Body of pancreas (tissue), 4 donors: ENCODE measurements around the gene ACOT7.

ENCODE experiments used
- CTCF ChIP-seq, 7 experiments: fragments of 450-650 bp in 4 of 7; fragments of 200-600 bp in 3 of 7; sonication (generic) in 3 of 7; IDR thresholded peaks; one replicate each; pipeline ENCODE4 v1.5.1; 2016 to 2019; ENCODE audit warnings: antibody characterized with exemption in 7 of 7
- POLR2A ChIP-seq, 3 donors: fragments of 450-650 bp; IDR thresholded peaks; one replicate each; pipeline ENCODE4 v1.6.1; 2016; ENCODE audit warnings: antibody characterized with exemption in 3 of 3, mild to moderate bottlenecking in 2 of 3

- TF ChIP-seq CTCF (IDR thresholded peaks at IDR 0.05) = no peak
- no peak for TF ChIP-seq POLR2A (IDR thresholded peaks at IDR 0.05)
These were observed 14.5 kb upstream of the ACOT7 start for GRCh38 chr1:6408023-6408422.
